HEK293 (cell line): ENCODE results near the gene CRMP1.

Experiments
- SP2 ChIP-seq: fragments of 450-650 bp; formaldehyde crosslinking; IDR thresholded peaks from 2 replicates; pipeline ENCODE4 v1.5.1; 2016; ENCODE audit warnings: missing biosample characterization, missing genetic modification characterization
- ZBTB1 ChIP-seq: fragments of 450-650 bp; formaldehyde crosslinking; IDR thresholded peaks from 2 replicates; pipeline ENCODE4 v1.5.1; 2016; ENCODE audit warnings: missing biosample characterization, missing genetic modification characterization
- ZNF138 ChIP-seq: fragments of 450-650 bp; formaldehyde crosslinking; IDR thresholded peaks from 2 replicates; pipeline ENCODE4 v1.5.1; 2016; ENCODE audit warnings: missing biosample characterization, missing genetic modification characterization, borderline replicate concordance
- ZNF157 ChIP-seq: fragments of 450-650 bp; formaldehyde crosslinking; IDR thresholded peaks from 2 replicates; pipeline ENCODE4 v1.5.1; 2016; ENCODE audit warnings: missing biosample characterization, missing genetic modification characterization
- ZNF19 ChIP-seq: fragments of 450-650 bp; formaldehyde crosslinking; IDR thresholded peaks from 2 replicates; pipeline ENCODE4; 2016; ENCODE audit warnings: missing biosample characterization, missing genetic modification characterization, low read depth
- ZNF600 ChIP-seq: fragments of 450-650 bp; formaldehyde crosslinking; IDR thresholded peaks from 2 replicates; pipeline ENCODE4 v1.5.1; 2016; ENCODE audit warnings: missing biosample characterization, missing genetic modification characterization
- ZNF621 ChIP-seq: fragments of 450-650 bp; formaldehyde crosslinking; IDR thresholded peaks from 2 replicates; pipeline ENCODE4 v1.5.1; 2017; ENCODE audit warnings: missing biosample characterization, missing genetic modification characterization
- ZNF707 ChIP-seq: fragments of 450-650 bp; formaldehyde crosslinking; IDR thresholded peaks from 2 replicates; pipeline ENCODE4 v1.5.1; 2016; ENCODE audit warnings: missing biosample characterization, missing genetic modification characterization
- ZNF776 ChIP-seq: fragments of 450-650 bp; formaldehyde crosslinking; IDR thresholded peaks from 2 replicates; pipeline ENCODE4 v1.5.0; 2017; ENCODE audit warnings: missing biosample characterization, missing genetic modification characterization, borderline replicate concordance
- ZNF830 ChIP-seq: fragments of 450-650 bp; IDR thresholded peaks from 2 replicates; pipeline ENCODE4 v1.5.0; 2018; ENCODE audit warnings: missing biosample characterization, missing genetic modification characterization, low read depth, mild to moderate bottlenecking, moderate library complexity
- TF ChIP-seq, protein P1 (sequence below): fragments of 450-650 bp; formaldehyde crosslinking; IDR thresholded peaks from 2 replicates; pipeline ENCODE4 v1.5.1; 2016; ENCODE audit warnings: missing biosample characterization, missing genetic modification characterization
- TF ChIP-seq, protein P2 (sequence below): fragments of 450-650 bp; formaldehyde crosslinking; IDR thresholded peaks from 2 replicates; pipeline ENCODE4 v1.5.1; 2017; ENCODE audit warnings: missing biosample characterization, missing genetic modification characterization
- TF ChIP-seq, protein P3 (sequence below): fragments of 450-650 bp; formaldehyde crosslinking; IDR thresholded peaks from 2 replicates; pipeline ENCODE4 v1.5.1; 2016; ENCODE audit warnings: missing biosample characterization, missing genetic modification characterization
- TF ChIP-seq, protein P4 (sequence below): fragments of 450-650 bp; formaldehyde crosslinking; IDR thresholded peaks from 2 replicates; pipeline ENCODE4 v1.5.1; 2016; ENCODE audit warnings: missing biosample characterization, missing genetic modification characterization

DNA sequence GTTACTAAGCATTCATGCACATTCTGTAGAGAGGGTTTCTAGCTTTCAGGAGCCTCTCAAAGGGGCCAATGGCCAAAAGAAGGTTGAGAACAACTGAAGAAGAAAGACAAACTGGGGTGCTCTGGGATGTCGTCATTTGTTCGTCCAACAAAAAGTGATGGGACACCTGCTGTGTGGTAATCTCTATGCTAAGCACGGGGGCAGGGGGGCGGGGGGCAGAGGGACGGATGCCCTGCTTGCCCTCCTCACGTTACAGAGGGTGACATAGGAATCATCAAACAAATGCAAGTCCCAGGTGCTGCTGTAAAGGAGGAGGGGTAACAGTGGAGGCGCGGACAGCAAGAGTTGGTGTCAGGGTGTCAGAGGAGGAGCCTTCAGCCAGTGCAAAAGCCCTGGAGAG is 12.8 kb upstream of the CRMP1 start:
- TF ChIP-seq, protein P1, sequence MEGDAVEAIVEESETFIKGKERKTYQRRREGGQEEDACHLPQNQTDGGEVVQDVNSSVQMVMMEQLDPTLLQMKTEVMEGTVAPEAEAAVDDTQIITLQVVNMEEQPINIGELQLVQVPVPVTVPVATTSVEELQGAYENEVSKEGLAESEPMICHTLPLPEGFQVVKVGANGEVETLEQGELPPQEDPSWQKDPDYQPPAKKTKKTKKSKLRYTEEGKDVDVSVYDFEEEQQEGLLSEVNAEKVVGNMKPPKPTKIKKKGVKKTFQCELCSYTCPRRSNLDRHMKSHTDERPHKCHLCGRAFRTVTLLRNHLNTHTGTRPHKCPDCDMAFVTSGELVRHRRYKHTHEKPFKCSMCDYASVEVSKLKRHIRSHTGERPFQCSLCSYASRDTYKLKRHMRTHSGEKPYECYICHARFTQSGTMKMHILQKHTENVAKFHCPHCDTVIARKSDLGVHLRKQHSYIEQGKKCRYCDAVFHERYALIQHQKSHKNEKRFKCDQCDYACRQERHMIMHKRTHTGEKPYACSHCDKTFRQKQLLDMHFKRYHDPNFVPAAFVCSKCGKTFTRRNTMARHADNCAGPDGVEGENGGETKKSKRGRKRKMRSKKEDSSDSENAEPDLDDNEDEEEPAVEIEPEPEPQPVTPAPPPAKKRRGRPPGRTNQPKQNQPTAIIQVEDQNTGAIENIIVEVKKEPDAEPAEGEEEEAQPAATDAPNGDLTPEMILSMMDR (tag by site-specific recombination), result no peak
- TF ChIP-seq ZNF776 (tag by site-specific recombination) (no peak), ZBTB1 (tag by site-specific recombination) (no peak), ZNF157 (tag by site-specific recombination) (no peak), ZNF707 (tag by site-specific recombination) (no peak), ZNF621 (tag by site-specific recombination) (no peak), ZNF19 (tag by site-specific recombination) (no peak), ZNF600 (tag by site-specific recombination) (no peak), ZNF830 (tag by site-specific recombination) (no peak), ZNF138 (tag by site-specific recombination) (no peak), SP2 (tag by site-specific recombination) (no peak)
- TF ChIP-seq, protein P2, sequence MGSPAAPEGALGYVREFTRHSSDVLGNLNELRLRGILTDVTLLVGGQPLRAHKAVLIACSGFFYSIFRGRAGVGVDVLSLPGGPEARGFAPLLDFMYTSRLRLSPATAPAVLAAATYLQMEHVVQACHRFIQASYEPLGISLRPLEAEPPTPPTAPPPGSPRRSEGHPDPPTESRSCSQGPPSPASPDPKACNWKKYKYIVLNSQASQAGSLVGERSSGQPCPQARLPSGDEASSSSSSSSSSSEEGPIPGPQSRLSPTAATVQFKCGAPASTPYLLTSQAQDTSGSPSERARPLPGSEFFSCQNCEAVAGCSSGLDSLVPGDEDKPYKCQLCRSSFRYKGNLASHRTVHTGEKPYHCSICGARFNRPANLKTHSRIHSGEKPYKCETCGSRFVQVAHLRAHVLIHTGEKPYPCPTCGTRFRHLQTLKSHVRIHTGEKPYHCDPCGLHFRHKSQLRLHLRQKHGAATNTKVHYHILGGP, result no peak
- TF ChIP-seq, protein P3, sequence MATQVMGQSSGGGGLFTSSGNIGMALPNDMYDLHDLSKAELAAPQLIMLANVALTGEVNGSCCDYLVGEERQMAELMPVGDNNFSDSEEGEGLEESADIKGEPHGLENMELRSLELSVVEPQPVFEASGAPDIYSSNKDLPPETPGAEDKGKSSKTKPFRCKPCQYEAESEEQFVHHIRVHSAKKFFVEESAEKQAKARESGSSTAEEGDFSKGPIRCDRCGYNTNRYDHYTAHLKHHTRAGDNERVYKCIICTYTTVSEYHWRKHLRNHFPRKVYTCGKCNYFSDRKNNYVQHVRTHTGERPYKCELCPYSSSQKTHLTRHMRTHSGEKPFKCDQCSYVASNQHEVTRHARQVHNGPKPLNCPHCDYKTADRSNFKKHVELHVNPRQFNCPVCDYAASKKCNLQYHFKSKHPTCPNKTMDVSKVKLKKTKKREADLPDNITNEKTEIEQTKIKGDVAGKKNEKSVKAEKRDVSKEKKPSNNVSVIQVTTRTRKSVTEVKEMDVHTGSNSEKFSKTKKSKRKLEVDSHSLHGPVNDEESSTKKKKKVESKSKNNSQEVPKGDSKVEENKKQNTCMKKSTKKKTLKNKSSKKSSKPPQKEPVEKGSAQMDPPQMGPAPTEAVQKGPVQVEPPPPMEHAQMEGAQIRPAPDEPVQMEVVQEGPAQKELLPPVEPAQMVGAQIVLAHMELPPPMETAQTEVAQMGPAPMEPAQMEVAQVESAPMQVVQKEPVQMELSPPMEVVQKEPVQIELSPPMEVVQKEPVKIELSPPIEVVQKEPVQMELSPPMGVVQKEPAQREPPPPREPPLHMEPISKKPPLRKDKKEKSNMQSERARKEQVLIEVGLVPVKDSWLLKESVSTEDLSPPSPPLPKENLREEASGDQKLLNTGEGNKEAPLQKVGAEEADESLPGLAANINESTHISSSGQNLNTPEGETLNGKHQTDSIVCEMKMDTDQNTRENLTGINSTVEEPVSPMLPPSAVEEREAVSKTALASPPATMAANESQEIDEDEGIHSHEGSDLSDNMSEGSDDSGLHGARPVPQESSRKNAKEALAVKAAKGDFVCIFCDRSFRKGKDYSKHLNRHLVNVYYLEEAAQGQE (tag by site-specific recombination), result no peak
- TF ChIP-seq, protein P4, sequence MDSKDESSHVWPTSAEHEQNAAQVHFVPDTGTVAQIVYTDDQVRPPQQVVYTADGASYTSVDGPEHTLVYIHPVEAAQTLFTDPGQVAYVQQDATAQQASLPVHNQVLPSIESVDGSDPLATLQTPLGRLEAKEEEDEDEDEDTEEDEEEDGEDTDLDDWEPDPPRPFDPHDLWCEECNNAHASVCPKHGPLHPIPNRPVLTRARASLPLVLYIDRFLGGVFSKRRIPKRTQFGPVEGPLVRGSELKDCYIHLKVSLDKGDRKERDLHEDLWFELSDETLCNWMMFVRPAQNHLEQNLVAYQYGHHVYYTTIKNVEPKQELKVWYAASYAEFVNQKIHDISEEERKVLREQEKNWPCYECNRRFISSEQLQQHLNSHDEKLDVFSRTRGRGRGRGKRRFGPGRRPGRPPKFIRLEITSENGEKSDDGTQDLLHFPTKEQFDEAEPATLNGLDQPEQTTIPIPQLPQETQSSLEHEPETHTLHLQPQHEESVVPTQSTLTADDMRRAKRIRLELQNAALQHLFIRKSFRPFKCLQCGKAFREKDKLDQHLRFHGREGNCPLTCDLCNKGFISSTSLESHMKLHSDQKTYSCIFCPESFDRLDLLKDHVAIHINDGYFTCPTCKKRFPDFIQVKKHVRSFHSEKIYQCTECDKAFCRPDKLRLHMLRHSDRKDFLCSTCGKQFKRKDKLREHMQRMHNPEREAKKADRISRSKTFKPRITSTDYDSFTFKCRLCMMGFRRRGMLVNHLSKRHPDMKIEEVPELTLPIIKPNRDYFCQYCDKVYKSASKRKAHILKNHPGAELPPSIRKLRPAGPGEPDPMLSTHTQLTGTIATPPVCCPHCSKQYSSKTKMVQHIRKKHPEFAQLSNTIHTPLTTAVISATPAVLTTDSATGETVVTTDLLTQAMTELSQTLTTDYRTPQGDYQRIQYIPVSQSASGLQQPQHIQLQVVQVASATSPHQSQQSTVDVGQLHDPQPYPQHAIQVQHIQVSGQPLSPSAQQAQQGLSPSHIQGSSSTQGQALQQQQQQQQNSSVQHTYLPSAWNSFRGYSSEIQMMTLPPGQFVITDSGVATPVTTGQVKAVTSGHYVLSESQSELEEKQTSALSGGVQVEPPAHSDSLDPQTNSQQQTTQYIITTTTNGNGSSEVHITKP (tag by site-specific recombination), result no peak
